22Rv1 (cell line): ENCODE data around the gene SLC35F5.

Experiments
- CTCF ChIP-seq: fragments of 450-650 bp; IDR thresholded peaks from 2 replicates; pipeline ENCODE4 v1.5.1; 2017; ENCODE audit warnings: mild to moderate bottlenecking
- ZFX ChIP-seq: fragments of 450-650 bp; IDR thresholded peaks from 2 replicates; pipeline ENCODE4 v1.6.1; 2017; ENCODE audit warnings: antibody characterized with exemption, borderline replicate concordance

- TF ChIP-seq CTCF: no peak
- TF ChIP-seq ZFX: no peak
Observed at GRCh38 chr2:113694438-113694837, 62.0 kb downstream of the SLC35F5 start.
